ENCODE results near the gene MPO.

The MPO gene

GRCh38 chr17:58253082-58253481, 27.7 kb downstream of the MPO start:
- no peak for DNase-seq (ENCODE audit: low read depth)
- no peak for TF ChIP-seq CTCF (conservative IDR thresholded peaks at IDR 0.05; ENCODE audit: low read depth, low read length)
- H3K4me3 ChIP-seq (ENCODE audit: low read length), result no peak overlapping the region

- no peak overlapping the region for H3K4me3 ChIP-seq (ENCODE audit: low read length)
- no peak for TF ChIP-seq CTCF (conservative IDR thresholded peaks at IDR 0.05; ENCODE audit: low read depth, low read length)
- no peak for DNase-seq (ENCODE audit: low read depth)
These were observed 28.6 kb downstream of the MPO start for GRCh38 chr17:58252141-58252540.

- no peak for TF ChIP-seq CTCF (conservative IDR thresholded peaks at IDR 0.05; ENCODE audit: low read depth, low read length)
- DNase-seq (ENCODE audit: low read depth), result no peak
- no peak overlapping the region for H3K4me3 ChIP-seq (ENCODE audit: low read length)
These were observed 30.3 kb downstream of the MPO start for GRCh38 chr17:58250344-58251011.

GRCh38 chr17:58249270-58250133, 31.2 kb downstream of the MPO start:
- TF ChIP-seq CTCF (conservative IDR thresholded peaks at IDR 0.05; ENCODE audit: low read depth, low read length), result peak; percentile 82
- peak overlapping the region; percentile 35 for H3K4me3 ChIP-seq (ENCODE audit: low read length)
- DNase-seq (ENCODE audit: low read depth), result no peak

GRCh38 chr17:58248955-58249269, 31.8 kb downstream of the MPO start:
- DNase-seq (ENCODE audit: low read depth), result no peak
- no peak for TF ChIP-seq CTCF (conservative IDR thresholded peaks at IDR 0.05; ENCODE audit: low read depth, low read length)
- H3K4me3 ChIP-seq (ENCODE audit: low read length), result no peak overlapping the region

- H3K4me3 ChIP-seq (ENCODE audit: low read length), result no peak overlapping the region
- TF ChIP-seq CTCF (conservative IDR thresholded peaks at IDR 0.05; ENCODE audit: low read depth, low read length), result no peak
- DNase-seq (ENCODE audit: low read depth), result no peak
These were observed 33.0 kb downstream of the MPO start for GRCh38 chr17:58247511-58248363.
